ENCODE data around the gene WDR90. TPM values are rescaled to one million over a fixed set of nuclear protein-coding genes. Genes with fewer than 3 reads are reported as not detected.
A peak's percentile ranks its signal among the peaks of the same experiment; 100 is the strongest.
"Not testable (repeated sequence)": the region's sequence is repeated elsewhere in the genome, so short reads cannot be mapped to it uniquely, and the experiment has no call there.

Gene WDR90
- total RNA-seq, 1 donor from 2014 or later = 34.9 TPM

DNA sequence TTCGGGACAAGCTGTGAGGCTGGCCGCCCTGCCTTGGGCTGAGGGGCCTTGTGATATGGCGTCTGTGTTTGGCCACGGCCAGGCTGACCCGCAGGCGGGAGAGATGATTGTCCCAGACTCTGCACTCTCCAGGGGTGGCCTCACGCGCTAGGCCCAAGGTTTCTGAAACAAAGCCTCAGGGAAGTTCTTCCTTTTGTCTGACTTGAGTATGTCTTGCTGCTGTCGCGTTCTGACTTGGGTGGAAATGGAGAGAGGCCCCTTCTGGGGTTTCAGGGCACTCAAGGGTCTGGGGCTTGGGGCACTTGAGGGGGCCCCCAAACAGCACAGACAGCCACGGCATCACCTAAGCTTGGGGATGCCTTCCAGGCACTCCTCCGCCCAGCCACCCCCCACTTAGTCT, 61.9 kb downstream of the WDR90 start:
- intact Hi-C loops (cut with DNase I) = loop anchor here (10.0 kb wide), 1 partner anchor 344 kb away; no protein-coding TSS in a partner anchor
- no peak for TF ChIP-seq POLR2A (IDR thresholded peaks at IDR 0.05)
- TF ChIP-seq CTCF (IDR thresholded peaks at IDR 0.05) = no peak
- no peak for TF ChIP-seq POLR2AphosphoS5 (IDR thresholded peaks at IDR 0.05; ENCODE audit: insufficient read depth in 1 of 2, low read depth in 1 of 2)
- peaks cover 20% of the 10 kb centered on the region for H3K4me1 ChIP-seq
- peaks cover 8% of the 10 kb centered on the region for H3K27me3 ChIP-seq
- no peaks in the 10 kb centered on the region for H3K36me3 ChIP-seq
- no peaks in the 10 kb centered on the region for H3K9me3 ChIP-seq
- H3K27ac ChIP-seq = no peak overlapping the region
- H3K4me3 ChIP-seq = no peak overlapping the region
- no peak for DNase-seq (ENCODE audit: extremely low spot score in 2 of 2)

GRCh38 chr16:711548-712320, 62.6 kb downstream of the WDR90 start:
- TF ChIP-seq CTCF (IDR thresholded peaks at IDR 0.05) (peak; percentile 82 to 93 (median 85)), POLR2AphosphoS5 (IDR thresholded peaks at IDR 0.05; ENCODE audit: insufficient read depth in 1 of 2, low read depth in 1 of 2) (no peak)
- Histone ChIP-seq H3K36me3 (no peaks in the 10 kb centered on the region), H3K9me3 (no peaks in the 10 kb centered on the region), H3K4me1 (peaks cover 19% of the 10 kb centered on the region), H3K27me3 (peaks cover 3% of the 10 kb centered on the region), H3K27ac (no peak overlapping the region), H3K4me3 (no peak overlapping the region)
- intact Hi-C loops (cut with DNase I) = loop anchor here (10.0 kb wide), 1 partner anchor 343 kb away; no protein-coding TSS in a partner anchor
- no peak for DNase-seq (ENCODE audit: extremely low spot score in 2 of 2)

DNA sequence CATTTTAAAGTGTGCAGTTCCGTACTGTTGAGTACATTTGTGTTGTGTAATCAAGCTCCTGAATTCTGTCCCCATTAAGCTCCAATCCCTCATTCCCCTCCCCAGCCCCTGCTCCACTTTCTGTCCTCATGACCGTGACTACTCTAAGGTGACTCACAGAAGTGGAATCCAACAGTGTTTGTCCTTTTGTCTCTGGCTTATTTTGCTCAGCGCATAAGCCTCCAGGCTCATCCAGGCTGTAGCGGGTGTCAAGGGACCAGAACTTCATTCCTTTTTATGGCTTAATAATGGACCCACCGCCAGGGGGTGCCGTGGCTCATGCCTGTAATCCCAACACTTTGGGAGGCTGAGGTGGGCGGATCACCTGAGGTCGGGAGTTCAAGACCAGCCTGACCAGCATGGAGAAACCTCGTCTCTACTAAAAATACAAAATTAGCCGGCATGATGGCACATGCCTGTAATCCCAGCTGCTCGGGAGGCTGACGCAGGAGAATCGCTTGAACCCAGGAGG, 63.6 kb downstream of the WDR90 start:
- intact Hi-C loops (cut with DNase I) = loop anchor here (10.0 kb wide), 1 partner anchor 342 kb away; no protein-coding TSS in a partner anchor
- H3K27me3 ChIP-seq = not testable (repeated sequence)
- H3K4me1 ChIP-seq = peaks cover 17% of the 10 kb centered on the region

GRCh38 chr16:714079-714478, 64.9 kb downstream of the WDR90 start:
- TF ChIP-seq CTCF (IDR thresholded peaks at IDR 0.05) (no peak), POLR2A (IDR thresholded peaks at IDR 0.05) (no peak), POLR2AphosphoS5 (IDR thresholded peaks at IDR 0.05; ENCODE audit: insufficient read depth in 1 of 2, low read depth in 1 of 2) (no peak)
- no peak overlapping the region for H3K4me3 ChIP-seq
- intact Hi-C loops (cut with DNase I) = loop anchor here (10.0 kb wide), 1 partner anchor 341 kb away; no protein-coding TSS in a partner anchor
- H3K36me3 ChIP-seq = no peaks in the 10 kb centered on the region
- no peaks in the 10 kb centered on the region for H3K9me3 ChIP-seq
- no peaks in the 10 kb centered on the region for H3K27me3 ChIP-seq
- H3K27ac ChIP-seq = no peak overlapping the region
- DNase-seq (ENCODE audit: extremely low spot score in 2 of 2) = no peak
- peaks cover 17% of the 10 kb centered on the region for H3K4me1 ChIP-seq

More for the DNA sequence above, 63.6 kb downstream of the WDR90 start:
- not testable (repeated sequence) for H3K27ac ChIP-seq; H3K9me3 ChIP-seq; DNase-seq (ENCODE audit: extremely low spot score in 2 of 2); H3K4me3 ChIP-seq; H3K36me3 ChIP-seq
- TF ChIP-seq CTCF (IDR thresholded peaks at IDR 0.05) = peak in 1 of 3 experiments; percentile 9
